ENCODE results near the gene ATIC.

DNA sequence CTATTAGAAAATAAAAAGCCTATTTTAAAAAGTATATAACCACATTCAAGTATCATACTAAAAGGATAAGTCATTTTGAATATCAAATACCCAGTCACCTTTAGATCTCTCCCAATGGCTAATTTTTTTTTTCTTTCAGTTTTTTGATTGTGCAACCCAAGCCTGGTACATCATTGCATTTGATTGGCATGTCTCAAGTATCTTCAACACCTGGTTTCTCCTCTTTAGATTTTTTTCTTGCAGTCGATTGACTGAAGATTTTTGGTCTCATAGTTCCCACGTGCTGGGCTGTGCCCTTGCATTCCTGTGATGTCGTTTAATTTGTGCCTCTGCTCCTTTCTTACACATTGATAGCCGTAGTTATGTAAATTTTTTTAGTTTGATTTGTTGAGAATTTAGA lies 40.7 kb downstream of the ATIC start:
- TF ChIP-seq, protein P1, sequence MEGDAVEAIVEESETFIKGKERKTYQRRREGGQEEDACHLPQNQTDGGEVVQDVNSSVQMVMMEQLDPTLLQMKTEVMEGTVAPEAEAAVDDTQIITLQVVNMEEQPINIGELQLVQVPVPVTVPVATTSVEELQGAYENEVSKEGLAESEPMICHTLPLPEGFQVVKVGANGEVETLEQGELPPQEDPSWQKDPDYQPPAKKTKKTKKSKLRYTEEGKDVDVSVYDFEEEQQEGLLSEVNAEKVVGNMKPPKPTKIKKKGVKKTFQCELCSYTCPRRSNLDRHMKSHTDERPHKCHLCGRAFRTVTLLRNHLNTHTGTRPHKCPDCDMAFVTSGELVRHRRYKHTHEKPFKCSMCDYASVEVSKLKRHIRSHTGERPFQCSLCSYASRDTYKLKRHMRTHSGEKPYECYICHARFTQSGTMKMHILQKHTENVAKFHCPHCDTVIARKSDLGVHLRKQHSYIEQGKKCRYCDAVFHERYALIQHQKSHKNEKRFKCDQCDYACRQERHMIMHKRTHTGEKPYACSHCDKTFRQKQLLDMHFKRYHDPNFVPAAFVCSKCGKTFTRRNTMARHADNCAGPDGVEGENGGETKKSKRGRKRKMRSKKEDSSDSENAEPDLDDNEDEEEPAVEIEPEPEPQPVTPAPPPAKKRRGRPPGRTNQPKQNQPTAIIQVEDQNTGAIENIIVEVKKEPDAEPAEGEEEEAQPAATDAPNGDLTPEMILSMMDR (IDR thresholded peaks at IDR 0.05) = no peak
- no peak for TF ChIP-seq ZFX (IDR thresholded peaks at IDR 0.05; ENCODE audit: borderline replicate concordance)

Data from 22Rv1 (cell line).